SH-SY5Y (cell line): ENCODE data around the gene ATP8B4.

Experiments used
- GATA2 ChIP-seq: IDR thresholded peaks from 2 replicates; pipeline ENCODE4 v1.6.1; 2011; ENCODE audit warnings: mild to moderate bottlenecking, low read depth, low read length
- GATA3 ChIP-seq: IDR thresholded peaks from 2 replicates; pipeline ENCODE4 v1.6.1; 2011; ENCODE audit warnings: low read depth, mild to moderate bottlenecking, low read length, moderate library complexity

DNA sequence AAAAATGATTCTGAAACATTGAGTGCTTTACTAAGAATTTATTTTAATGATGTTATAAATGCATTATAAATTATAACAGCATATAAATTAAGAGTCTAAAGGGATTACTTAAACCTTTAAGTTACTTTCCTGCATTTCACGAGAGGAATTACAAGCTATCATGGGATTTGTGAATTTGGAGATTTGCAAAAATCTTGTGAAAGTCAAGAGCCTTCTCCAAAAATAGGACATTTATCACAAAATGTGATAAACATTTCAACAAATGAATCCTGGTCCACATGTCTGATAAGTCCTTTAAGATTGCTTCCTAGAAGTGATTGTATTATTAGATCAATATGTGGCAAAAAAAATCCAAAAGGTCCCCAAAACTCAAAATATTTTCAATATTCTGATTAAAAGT, 154.5 kb downstream of the ATP8B4 start:
- no peak for TF ChIP-seq GATA2
- no peak for TF ChIP-seq GATA3
